ENCODE measurements around the gene SUMF1.

DNA sequence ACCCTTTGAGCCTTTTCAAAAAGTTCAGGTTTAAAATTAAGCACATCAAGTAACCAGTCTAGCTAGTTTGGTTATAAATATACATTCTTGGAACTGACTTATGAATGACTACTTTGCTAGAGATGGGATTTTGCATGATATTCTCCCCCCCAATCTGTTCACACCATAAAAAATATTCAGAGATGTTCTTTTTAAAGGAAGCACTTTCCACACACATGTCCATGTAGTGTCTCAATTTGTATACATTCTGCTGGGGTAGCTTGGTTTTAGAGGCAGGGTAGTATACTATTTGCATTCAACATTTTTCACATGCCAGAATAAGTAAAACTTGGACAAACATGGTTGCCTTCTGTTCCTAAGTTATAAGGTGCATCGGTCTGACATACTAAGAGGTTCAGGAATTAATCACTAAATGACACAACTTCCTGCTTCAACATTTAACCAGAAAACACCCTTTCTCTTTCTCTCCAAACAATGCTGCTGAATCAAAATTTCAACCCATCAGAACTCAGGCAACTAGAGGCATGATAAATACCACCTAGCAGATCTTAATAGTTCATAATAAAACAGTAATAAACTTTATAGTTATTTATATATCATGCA, 57.0 kb downstream of the SUMF1 start:
- TF ChIP-seq, protein P1, sequence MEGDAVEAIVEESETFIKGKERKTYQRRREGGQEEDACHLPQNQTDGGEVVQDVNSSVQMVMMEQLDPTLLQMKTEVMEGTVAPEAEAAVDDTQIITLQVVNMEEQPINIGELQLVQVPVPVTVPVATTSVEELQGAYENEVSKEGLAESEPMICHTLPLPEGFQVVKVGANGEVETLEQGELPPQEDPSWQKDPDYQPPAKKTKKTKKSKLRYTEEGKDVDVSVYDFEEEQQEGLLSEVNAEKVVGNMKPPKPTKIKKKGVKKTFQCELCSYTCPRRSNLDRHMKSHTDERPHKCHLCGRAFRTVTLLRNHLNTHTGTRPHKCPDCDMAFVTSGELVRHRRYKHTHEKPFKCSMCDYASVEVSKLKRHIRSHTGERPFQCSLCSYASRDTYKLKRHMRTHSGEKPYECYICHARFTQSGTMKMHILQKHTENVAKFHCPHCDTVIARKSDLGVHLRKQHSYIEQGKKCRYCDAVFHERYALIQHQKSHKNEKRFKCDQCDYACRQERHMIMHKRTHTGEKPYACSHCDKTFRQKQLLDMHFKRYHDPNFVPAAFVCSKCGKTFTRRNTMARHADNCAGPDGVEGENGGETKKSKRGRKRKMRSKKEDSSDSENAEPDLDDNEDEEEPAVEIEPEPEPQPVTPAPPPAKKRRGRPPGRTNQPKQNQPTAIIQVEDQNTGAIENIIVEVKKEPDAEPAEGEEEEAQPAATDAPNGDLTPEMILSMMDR (IDR thresholded peaks at IDR 0.05) = no peak
- TF ChIP-seq POLR2A (IDR thresholded peaks at IDR 0.05) (no peak), EP300 (IDR thresholded peaks at IDR 0.05) (no peak)
